Measurements from ENCODE around the gene DCC. TPM values are rescaled to one million over a fixed set of nuclear protein-coding genes. Genes with fewer than 3 reads are reported as not detected.

DCC gene
- total RNA-seq, 1 experiment from 2014 or later: not detected

DNA sequence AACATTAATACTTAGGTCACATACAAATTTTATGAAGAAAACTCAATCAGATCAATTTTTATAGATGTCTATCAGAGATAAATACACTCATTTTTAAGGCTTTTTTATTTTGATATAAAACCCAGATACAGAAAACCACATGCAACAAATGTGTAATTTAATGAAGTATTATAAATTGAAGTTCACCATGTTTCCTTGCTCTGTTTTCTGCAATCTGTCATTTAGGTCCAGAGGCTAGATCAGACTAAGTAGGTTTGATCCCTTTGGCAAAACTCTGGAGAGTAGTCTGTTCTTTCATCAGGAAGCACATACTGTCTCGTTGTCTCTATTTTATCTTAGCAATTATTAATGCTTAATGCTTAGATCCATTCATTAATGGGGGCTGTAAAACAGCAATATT is 1042.9 kb downstream of the DCC start:
- CTCF ChIA-PET: no interaction called here
- no peak for DNase-seq (ENCODE audit: low read depth, low spot score)

More for the DNA sequence above, 1042.9 kb downstream of the DCC start:
- no peaks in the 10 kb centered on the region for H3K9me2 ChIP-seq (ENCODE audit: insufficient read depth)
- no peak overlapping the region for H3K27ac ChIP-seq (ENCODE audit: low read depth, low read length)
- peaks cover 0 to 11% of the 10 kb centered on the region in 2 experiments; a peak in 2 of 4 replicates for H3K9me3 ChIP-seq (ENCODE audit: control insufficient read depth in 1 of 2, insufficient read depth in 1 of 2, low read depth in 1 of 2, low read length in 2 of 2)
- ChIA-PET RAD21 (ENCODE audit: low non-redundant PET in 1 of 2, low total read pairs in 2 of 2, uncharacterized antibody in 2 of 2, unreplicated experiment in 2 of 2) (no interaction called here), POLR2A (no interaction called here)
- ATAC-seq: no peak
- intact Hi-C loops (cut with micrococcal nuclease): loop anchor here (10.0 kb wide), 1 partner anchor 1718 kb away; no protein-coding TSS in a partner anchor
- no peaks in the 10 kb centered on the region for H3K36me3 ChIP-seq (ENCODE audit: control insufficient read depth in 1 of 2, insufficient read depth in 2 of 2, low read length in 2 of 2)
- no peak overlapping the region for H3K9ac ChIP-seq (ENCODE audit: low read length)
- no peak overlapping the region for H3K4me3 ChIP-seq (replicated peaks in 1 of 2; ENCODE audit: low read depth in 1 of 2, low read length in 2 of 2)
- H2AFZ ChIP-seq (ENCODE audit: low read depth, low read length, poor library complexity, severe bottlenecking): no peak overlapping the region
- no peaks in the 10 kb centered on the region for H3K27me3 ChIP-seq (ENCODE audit: insufficient read depth, low read length)
- TF ChIP-seq YY1 (IDR thresholded peaks at IDR 0.05; ENCODE audit: extremely low read depth, insufficient replicate concordance, low read depth, low read length) (no peak), EGR1 (IDR thresholded peaks at IDR 0.05; ENCODE audit: low read depth) (no peak), EZH2phosphoT487 (IDR thresholded peaks at IDR 0.05; ENCODE audit: borderline replicate concordance) (no peak), RAD21 (IDR thresholded peaks at IDR 0.05; ENCODE audit: low read depth) (no peak), FOSL1 (IDR thresholded peaks at IDR 0.05; ENCODE audit: low read depth) (no peak), EZH2 (IDR thresholded peaks at IDR 0.05) (no peak), ATF3 (IDR thresholded peaks at IDR 0.05) (no peak), POLR2AphosphoS5 (IDR thresholded peaks at IDR 0.05; ENCODE audit: low read depth, low read length) (no peak), MAX (IDR thresholded peaks at IDR 0.05) (no peak), POLR2A (IDR thresholded peaks at IDR 0.05; ENCODE audit: borderline replicate concordance, extremely low read depth, insufficient read depth, insufficient read length) (no peak), CEBPB (IDR thresholded peaks at IDR 0.05; ENCODE audit: low read depth) (no peak), ELF1 (IDR thresholded peaks at IDR 0.05; ENCODE audit: borderline replicate concordance, low read depth) (no peak), JUND (IDR thresholded peaks at IDR 0.05) (no peak), CBX3 (IDR thresholded peaks at IDR 0.05; ENCODE audit: low read depth) (no peak), SP1 (IDR thresholded peaks at IDR 0.05; ENCODE audit: low read depth) (no peak)
- TF ChIP-seq, protein P1, sequence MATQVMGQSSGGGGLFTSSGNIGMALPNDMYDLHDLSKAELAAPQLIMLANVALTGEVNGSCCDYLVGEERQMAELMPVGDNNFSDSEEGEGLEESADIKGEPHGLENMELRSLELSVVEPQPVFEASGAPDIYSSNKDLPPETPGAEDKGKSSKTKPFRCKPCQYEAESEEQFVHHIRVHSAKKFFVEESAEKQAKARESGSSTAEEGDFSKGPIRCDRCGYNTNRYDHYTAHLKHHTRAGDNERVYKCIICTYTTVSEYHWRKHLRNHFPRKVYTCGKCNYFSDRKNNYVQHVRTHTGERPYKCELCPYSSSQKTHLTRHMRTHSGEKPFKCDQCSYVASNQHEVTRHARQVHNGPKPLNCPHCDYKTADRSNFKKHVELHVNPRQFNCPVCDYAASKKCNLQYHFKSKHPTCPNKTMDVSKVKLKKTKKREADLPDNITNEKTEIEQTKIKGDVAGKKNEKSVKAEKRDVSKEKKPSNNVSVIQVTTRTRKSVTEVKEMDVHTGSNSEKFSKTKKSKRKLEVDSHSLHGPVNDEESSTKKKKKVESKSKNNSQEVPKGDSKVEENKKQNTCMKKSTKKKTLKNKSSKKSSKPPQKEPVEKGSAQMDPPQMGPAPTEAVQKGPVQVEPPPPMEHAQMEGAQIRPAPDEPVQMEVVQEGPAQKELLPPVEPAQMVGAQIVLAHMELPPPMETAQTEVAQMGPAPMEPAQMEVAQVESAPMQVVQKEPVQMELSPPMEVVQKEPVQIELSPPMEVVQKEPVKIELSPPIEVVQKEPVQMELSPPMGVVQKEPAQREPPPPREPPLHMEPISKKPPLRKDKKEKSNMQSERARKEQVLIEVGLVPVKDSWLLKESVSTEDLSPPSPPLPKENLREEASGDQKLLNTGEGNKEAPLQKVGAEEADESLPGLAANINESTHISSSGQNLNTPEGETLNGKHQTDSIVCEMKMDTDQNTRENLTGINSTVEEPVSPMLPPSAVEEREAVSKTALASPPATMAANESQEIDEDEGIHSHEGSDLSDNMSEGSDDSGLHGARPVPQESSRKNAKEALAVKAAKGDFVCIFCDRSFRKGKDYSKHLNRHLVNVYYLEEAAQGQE (IDR thresholded peaks at IDR 0.05; ENCODE audit: low read depth): no peak
- TF ChIP-seq, protein P2, sequence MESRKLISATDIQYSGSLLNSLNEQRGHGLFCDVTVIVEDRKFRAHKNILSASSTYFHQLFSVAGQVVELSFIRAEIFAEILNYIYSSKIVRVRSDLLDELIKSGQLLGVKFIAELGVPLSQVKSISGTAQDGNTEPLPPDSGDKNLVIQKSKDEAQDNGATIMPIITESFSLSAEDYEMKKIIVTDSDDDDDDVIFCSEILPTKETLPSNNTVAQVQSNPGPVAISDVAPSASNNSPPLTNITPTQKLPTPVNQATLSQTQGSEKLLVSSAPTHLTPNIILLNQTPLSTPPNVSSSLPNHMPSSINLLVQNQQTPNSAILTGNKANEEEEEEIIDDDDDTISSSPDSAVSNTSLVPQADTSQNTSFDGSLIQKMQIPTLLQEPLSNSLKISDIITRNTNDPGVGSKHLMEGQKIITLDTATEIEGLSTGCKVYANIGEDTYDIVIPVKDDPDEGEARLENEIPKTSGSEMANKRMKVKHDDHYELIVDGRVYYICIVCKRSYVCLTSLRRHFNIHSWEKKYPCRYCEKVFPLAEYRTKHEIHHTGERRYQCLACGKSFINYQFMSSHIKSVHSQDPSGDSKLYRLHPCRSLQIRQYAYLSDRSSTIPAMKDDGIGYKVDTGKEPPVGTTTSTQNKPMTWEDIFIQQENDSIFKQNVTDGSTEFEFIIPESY (IDR thresholded peaks at IDR 0.05; ENCODE audit: extremely low read depth, insufficient replicate concordance, low read length): no peak
- no peaks in the 10 kb centered on the region for H3K4me1 ChIP-seq (ENCODE audit: control insufficient read depth in 1 of 2, insufficient read depth in 2 of 2, low read length in 2 of 2)
- no peaks in the 10 kb centered on the region for H3K79me2 ChIP-seq (ENCODE audit: insufficient read depth, low read length)
- no peak overlapping the region for H3K4me2 ChIP-seq (ENCODE audit: low read length)
- no TSS peak for BruUV-seq (replicated peaks)
- no peaks in the 10 kb centered on the region for H4K20me1 ChIP-seq (ENCODE audit: insufficient read depth)

All from HCT116 (cell line).